HG03354 (cell line): Measurements from ENCODE around the gene LIN54.

Source experiments
- ATAC-seq: cut with Tn5 transposase; IDR thresholded peaks from one replicate; pipeline ENCODE4 v1.9.1; 2021; ENCODE audit warnings: mild to moderate bottlenecking; ENCODE audit not compliant: unreplicated experiment, poor library complexity, severe bottlenecking

Gene LIN54

GRCh38 chr4:82898322-82899243 lies 112.0 kb downstream of the LIN54 start:
- ATAC-seq: no peak

- ATAC-seq: no peak
Measured at GRCh38 chr4:82896755-82897154, 113.9 kb downstream of the LIN54 start.

- ATAC-seq: no peak
Measured at GRCh38 chr4:82893942-82894341, 116.7 kb downstream of the LIN54 start.

- no peak for ATAC-seq
Measured at GRCh38 chr4:82892467-82892802, 118.2 kb downstream of the LIN54 start.

GRCh38 chr4:82891707-82892466 lies 118.7 kb downstream of the LIN54 start:
- peak; percentile 5 for ATAC-seq

- peak; percentile 88 for ATAC-seq
Measured at GRCh38 chr4:82890901-82891706, 119.5 kb downstream of the LIN54 start, which contains the start of gene SEC31A. SEC31A (minus strand) TSS chr4:82891153; CDS start chr4:82881936, 9,217 bp downstream.

- peak; percentile 2 for ATAC-seq
Measured at GRCh38 chr4:82890528-82890900, 120.1 kb downstream of the LIN54 start.

GRCh38 chr4:82889287-82889686 lies 121.3 kb downstream of the LIN54 start:
- no peak for ATAC-seq

GRCh38 chr4:82886147-82886942 lies 124.3 kb downstream of the LIN54 start:
- ATAC-seq: no peak

- ATAC-seq: no peak
Measured at GRCh38 chr4:82885410-82885809, 125.2 kb downstream of the LIN54 start.
